Pancreas (tissue), 10 donors: ENCODE data around the gene ABCA6. TPM values are rescaled to one million over a fixed set of nuclear protein-coding genes. Genes with fewer than 3 reads are reported as not detected.

Experiments used
- ATAC-seq, 4 donors: fragments of 200-7000 bp; cut with Tn5 transposase; one replicate each; pipeline versions ENCODE4 v1.8.0 to v1.9.1; 2020; ENCODE audit warnings: mild to moderate bottlenecking in 4 of 4, moderate library complexity in 4 of 4
- DNase-seq, 6 donors: peaks; one replicate each; pipeline ENCODE4 v3.0.0-alpha.2; 2020
- FAIRE-seq: peaks from 2 replicates; lab custom pipeline; 2012; peaks lifted over from hg19 to GRCh38; lab: Jason Lieb, UNC
- H3K27ac ChIP-seq, 4 donors: fragments of 200-600 bp; sonication (generic); 1 replicate in 3 of 4; 2 replicates in 1 of 4; pipeline versions ENCODE4 v1.5.0 to v1.8.0; 2020
- H3K27me3 ChIP-seq, 4 donors: fragments of 200-600 bp; one replicate each; pipeline ENCODE4 v1.8.0; 2021
- H3K36me3 ChIP-seq, 3 donors: fragments of 200-600 bp; sonication (generic) in 1 of 3; one replicate each; pipeline versions ENCODE4 v1.5.0 to v1.8.0; 2020 to 2021
- H3K4me1 ChIP-seq, 3 donors: fragments of 200-600 bp; one replicate each; pipeline ENCODE4 v1.8.0; 2021
- H3K4me3 ChIP-seq, 4 donors: fragments of 200-600 bp; sonication (generic) in 2 of 4; one replicate each; pipeline versions ENCODE4 v1.5.0 to v1.8.0; 2020 to 2021
- H3K9me3 ChIP-seq, 4 donors: fragments of 200-600 bp; one replicate each; pipeline ENCODE4 v1.8.0; 2021
- CTCF ChIP-seq, 4 donors: fragments of 200-600 bp; sonication (generic) in 3 of 4; IDR thresholded peaks; one replicate each; pipeline versions ENCODE4 v1.5.0 to v1.8.0; 2021; ENCODE audit warnings: antibody characterized with exemption in 4 of 4
- WGBS, 2 donors: extraction: QIAGEN DNeasy Blood & Tissue Kit; methylation state at CpG; one replicate each; pipeline ENCODE4 v1.1.7; 2013; 5-methylcytosine and 5-hydroxymethylcytosine counted together
- intact Hi-C, 3 donors: fragments of 100-400 bp; cut with DNase I; formaldehyde crosslinking; loops; one replicate each; pipeline versions ENCODE4 v1.11.1 to v1.14.2; 2022
- polyA plus RNA-seq, 2 donors: library from polyadenylated mRNA; stranded (reverse); fragments of 200-250 nt; gene quantifications; one replicate each; pipeline ENCODE4 v1.2.3, GENCODE V29; 2013
- total RNA-seq, 6 donors: library from RNA; stranded (reverse); fragmentation: NEBNext Ultra II Directional in 4 of 6; extraction: Animal tissue kit (Norgen Biotek cat#: 25700) in 4 of 6; gene quantifications; one replicate each; pipeline versions ENCODE4 v1.2.1 to v1.2.4, GENCODE V29; 2021 to 2023
- donor health status: healthy with polysubstance abuse.
- donor health status: DM: no; HTN: no; CAD: no; lungs with moderate emphysema.
- donor health status: DM: no; HTN: no; CAD: no.
- donor health status: control.
- donor health status: control.
- donor health status: Bipolar disorder and iron deficiency.
- donor health status: DM: yes; HTN: yes; CAD: no.
- donor health status: DM: no; HTN: no; CAD: no.
- donor health status: DM: no; HTN: no; CAD: no.
- donor health status: DM: yes; HTN: yes; CAD: no.

Gene ABCA6
- total and polyA plus RNA-seq, 8 donors, result 0.85 to 11.0 (median 4.1) TPM

- no peak for TF ChIP-seq CTCF (IDR thresholded peaks at IDR 0.05)
- ATAC-seq (no peak), DNase-seq (no peak), FAIRE-seq (no peak)
- Histone ChIP-seq H3K27me3 (no peaks in the 10 kb centered on the region), H3K4me1 (no peaks in the 10 kb centered on the region), H3K4me3 (no peak overlapping the region), H3K27ac (no peak overlapping the region), H3K36me3 (no peaks in the 10 kb centered on the region), H3K9me3 (no peaks in the 10 kb centered on the region)
- intact Hi-C loops, result no loop called here
- WGBS, 2 donors, result 63 to 71% methylated on average over 6 of the region's 6 CpGs
Observed at GRCh38 chr17:69130627-69131296, 10.9 kb downstream of the ABCA6 start.

- 89 to 93% methylated on average over 1 of the region's 1 CpG for WGBS, 2 donors
- ATAC-seq, result no peak
Observed at GRCh38 chr17:69123626-69124025, 18.1 kb downstream of the ABCA6 start.

GRCh38 chr17:69122065-69122464 is 19.6 kb downstream of the ABCA6 start:
- DNase-seq (no peak), ATAC-seq (no peak), FAIRE-seq (no peak)
- Histone ChIP-seq H3K4me3 (no peak overlapping the region), H3K4me1 (no peaks in the 10 kb centered on the region), H3K9me3 (no peaks in the 10 kb centered on the region), H3K27ac (no peak overlapping the region), H3K36me3 (no peaks in the 10 kb centered on the region), H3K27me3 (peaks cover 0 to 5% (median 0%) of the 10 kb centered on the region in 4 donors)
- WGBS, 2 donors, result 80 to 90% methylated on average over 5 of the region's 5 CpGs
- intact Hi-C loops, result no loop called here
- TF ChIP-seq CTCF (IDR thresholded peaks at IDR 0.05), result no peak

More at GRCh38 chr17:69123626-69124025, 18.1 kb downstream of the ABCA6 start:
- TF ChIP-seq CTCF (IDR thresholded peaks at IDR 0.05), result no peak
- DNase-seq (no peak), FAIRE-seq (no peak)
- no peak overlapping the region for H3K4me3 ChIP-seq
- H3K36me3 ChIP-seq, result no peaks in the 10 kb centered on the region
- H3K27ac ChIP-seq, result no peak overlapping the region
- H3K27me3 ChIP-seq, result peaks cover 0 to 5% (median 0%) of the 10 kb centered on the region in 4 donors
- no peaks in the 10 kb centered on the region for H3K4me1 ChIP-seq
- intact Hi-C loops, result no loop called here
- no peaks in the 10 kb centered on the region for H3K9me3 ChIP-seq

GRCh38 chr17:69117855-69118784 is 23.6 kb downstream of the ABCA6 start:
- ATAC-seq (no peak), DNase-seq (no peak), FAIRE-seq (no peak)
- no peak for TF ChIP-seq CTCF (IDR thresholded peaks at IDR 0.05)
- Histone ChIP-seq H3K27me3 (no peaks in the 10 kb centered on the region), H3K4me3 (no peak overlapping the region), H3K27ac (no peak overlapping the region), H3K36me3 (no peaks in the 10 kb centered on the region), H3K4me1 (peaks cover 0 to 5% (median 4%) of the 10 kb centered on the region in 3 donors), H3K9me3 (no peaks in the 10 kb centered on the region)
- intact Hi-C loops, result no loop called here
- 63 to 64% methylated on average over 2 of the region's 2 CpGs for WGBS, 2 donors
